Left kidney (tissue), 2 donors: ENCODE data around the gene IGFBP6. TPM values are rescaled to one million over a fixed set of nuclear protein-coding genes. Genes with fewer than 3 reads are reported as not detected.
"Not testable (repeated sequence)": the region's sequence is repeated elsewhere in the genome, so short reads cannot be mapped to it uniquely, and the experiment has no call there.

Experiments
- DNase-seq: peaks from one replicate; pipeline ENCODE4 v3.0.0-alpha.2; 2013
- polyA plus RNA-seq: library from polyadenylated mRNA; unstranded; fragments of 120-200 nt; gene quantifications from one replicate; pipeline ENCODE4 v1.2.1, GENCODE V29; 2013; ENCODE audit not compliant: insufficient read length

Gene IGFBP6
- polyA plus RNA-seq, 1 donor = 10.5 TPM

DNA sequence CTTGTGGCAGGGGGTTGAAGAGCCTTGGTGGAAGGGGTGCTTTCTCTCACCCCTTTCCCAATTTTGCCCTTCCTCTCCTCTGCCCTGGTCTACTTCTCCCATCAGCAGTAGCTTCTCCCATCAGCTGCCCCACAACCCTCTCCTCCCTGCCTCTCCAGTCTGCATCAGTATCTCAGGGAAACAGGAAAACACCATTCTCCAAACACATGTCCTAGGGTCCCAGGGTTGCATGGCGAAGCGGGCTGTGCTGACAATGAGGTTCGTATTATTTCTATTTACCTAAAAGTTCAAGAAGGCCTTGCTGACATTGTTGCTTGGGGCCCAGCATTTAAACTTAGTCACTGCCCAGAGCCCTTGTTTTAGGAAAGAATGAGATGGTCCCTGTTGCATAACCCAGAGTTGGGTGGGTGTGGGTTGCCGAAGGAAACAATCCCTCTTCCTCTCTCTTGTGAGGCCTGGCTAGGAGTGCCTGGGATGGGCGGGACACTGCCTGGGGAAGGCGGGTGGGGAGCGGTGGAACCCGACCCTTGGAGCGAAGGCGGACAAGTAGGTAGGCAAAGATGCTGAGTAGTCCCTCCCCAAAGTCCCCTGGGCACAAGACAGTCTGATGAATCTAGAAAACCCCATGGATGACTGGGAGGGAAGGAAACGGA, 1.3 kb upstream of the IGFBP6 start:
- DNase-seq = no peak

- DNase-seq = no peak
Observed at GRCh38 chr12:53096759-53097158, 708 bp upstream of the IGFBP6 start.

- DNase-seq = peak; percentile 43
Observed at GRCh38 chr12:53097207-53097563, 282 bp upstream of the IGFBP6 start.

- no peak for DNase-seq
Observed at GRCh38 chr12:53098354-53098981, 1.0 kb downstream of the IGFBP6 start.

- peak; percentile 85 for DNase-seq
Observed at GRCh38 chr12:53099071-53099882, 1.8 kb downstream of the IGFBP6 start.

DNA sequence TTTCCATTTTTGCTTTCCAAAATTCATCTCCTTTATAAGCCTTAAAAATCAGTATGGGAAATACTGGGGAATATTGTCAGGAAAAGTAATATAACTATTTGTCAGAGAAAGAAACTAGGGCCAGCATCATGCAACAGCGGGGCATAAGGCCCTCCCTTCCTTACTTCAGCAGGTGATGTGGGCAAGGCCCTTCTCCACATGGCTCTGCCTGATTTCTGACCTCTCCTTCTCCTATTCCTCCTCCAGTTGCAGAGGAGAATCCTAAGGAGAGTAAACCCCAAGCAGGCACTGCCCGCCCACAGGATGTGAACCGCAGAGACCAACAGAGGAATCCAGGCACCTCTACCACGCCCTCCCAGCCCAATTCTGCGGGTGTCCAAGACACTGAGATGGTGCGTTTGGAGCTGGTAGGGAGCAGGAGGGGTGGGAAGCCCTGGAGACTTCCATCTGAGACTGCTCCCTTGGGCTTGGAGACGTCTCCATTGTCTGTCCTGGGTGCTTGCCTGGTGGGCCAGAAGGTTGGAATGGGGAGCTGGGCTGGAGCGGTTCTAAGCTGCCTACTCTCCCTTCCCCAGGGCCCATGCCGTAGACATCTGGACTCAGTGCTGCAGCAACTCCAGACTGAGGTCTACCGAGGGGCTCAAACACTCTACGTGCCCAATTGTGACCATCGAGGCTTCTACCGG, 3.1 kb downstream of the IGFBP6 start:
- DNase-seq = no peak

- DNase-seq = no peak
Observed at GRCh38 chr12:53101266-53101665, 3.8 kb downstream of the IGFBP6 start.

GRCh38 chr12:53101931-53102781, 4.7 kb downstream of the IGFBP6 start:
- DNase-seq = no peak

DNA sequence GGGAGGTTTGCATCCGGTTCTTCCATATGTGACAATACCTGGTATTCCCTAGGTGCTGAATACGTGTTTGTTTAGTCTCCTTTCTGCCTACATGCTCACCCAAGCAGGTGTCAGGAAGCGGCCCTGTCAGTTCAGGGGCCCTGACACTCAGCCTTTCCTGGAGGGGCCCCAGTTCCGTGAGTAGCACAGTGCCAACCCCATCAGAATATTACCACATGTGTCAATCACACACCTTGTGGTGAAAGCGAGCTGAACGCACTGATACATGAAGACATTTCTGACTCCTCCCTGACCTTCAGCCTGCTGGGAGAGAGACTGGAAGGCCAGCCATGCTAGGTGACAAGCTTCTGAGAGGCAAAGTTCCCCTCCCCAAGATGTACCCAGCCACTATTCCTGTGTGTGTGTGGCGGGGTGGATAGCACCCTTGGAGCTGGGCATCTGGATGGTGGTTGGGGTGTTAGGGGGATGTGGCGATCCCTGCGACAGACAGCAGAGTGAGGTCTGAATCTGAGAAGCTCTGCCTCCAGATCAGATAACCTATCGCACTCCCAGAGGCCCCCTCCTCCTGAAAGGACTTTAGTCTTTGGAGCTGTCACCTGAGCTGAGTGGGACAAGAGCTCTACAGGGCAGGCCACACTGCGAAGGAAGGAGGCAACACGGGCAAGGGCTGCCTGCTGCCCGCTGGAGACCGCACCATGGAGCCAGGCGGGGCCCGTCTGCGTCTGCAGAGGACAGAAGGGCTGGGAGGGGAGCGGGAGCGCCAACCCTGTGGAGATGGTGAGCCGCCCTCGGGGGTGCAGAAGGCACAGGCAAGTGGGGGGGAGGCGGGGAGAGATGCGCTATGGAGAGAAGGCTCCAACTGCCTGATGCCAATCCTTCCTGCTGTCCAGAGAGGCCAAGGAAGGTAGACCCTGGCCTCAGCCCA, 5.7 kb downstream of the IGFBP6 start, which contains the start of gene SOAT2:
TSS of gene SOAT2 (plus strand) at position 604 of the 925 bp plus-strand sequence. CDS start at position 696, 92 bp downstream.
- no peak for DNase-seq

GRCh38 chr12:53103860-53104305, 6.4 kb downstream of the IGFBP6 start:
- DNase-seq = no peak

DNA sequence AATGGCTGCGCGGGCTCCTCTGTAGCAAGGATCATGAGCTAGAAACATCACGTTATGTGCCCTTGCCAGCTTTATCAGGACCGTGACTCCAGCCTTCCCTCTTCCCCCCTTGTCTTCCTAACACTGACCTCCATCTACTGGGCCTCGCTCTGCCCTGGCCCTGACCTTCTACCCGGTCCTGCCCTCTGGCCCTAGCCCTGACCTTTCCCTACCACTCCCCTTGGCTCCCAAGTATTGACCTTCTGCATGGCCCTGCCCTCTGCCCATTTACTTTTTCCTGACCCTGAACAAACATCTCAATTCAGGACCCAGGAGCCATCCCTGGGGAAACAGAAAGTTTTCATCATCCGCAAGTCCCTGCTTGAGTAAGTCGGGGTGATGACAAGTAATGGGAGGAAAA, 7.8 kb downstream of the IGFBP6 start:
- DNase-seq = no peak

- no peak for DNase-seq
Observed at GRCh38 chr12:53105712-53106439, 8.4 kb downstream of the IGFBP6 start.

- DNase-seq = no peak
Observed at GRCh38 chr12:53107122-53107521, 9.7 kb downstream of the IGFBP6 start.

- not testable (repeated sequence) for DNase-seq
Observed at GRCh38 chr12:53112431-53112830, 15.0 kb downstream of the IGFBP6 start.

- no peak for DNase-seq
Observed at GRCh38 chr12:53113136-53113705, 15.8 kb downstream of the IGFBP6 start.

- no peak for DNase-seq
Observed at GRCh38 chr12:53113951-53114350, 16.5 kb downstream of the IGFBP6 start.

DNA sequence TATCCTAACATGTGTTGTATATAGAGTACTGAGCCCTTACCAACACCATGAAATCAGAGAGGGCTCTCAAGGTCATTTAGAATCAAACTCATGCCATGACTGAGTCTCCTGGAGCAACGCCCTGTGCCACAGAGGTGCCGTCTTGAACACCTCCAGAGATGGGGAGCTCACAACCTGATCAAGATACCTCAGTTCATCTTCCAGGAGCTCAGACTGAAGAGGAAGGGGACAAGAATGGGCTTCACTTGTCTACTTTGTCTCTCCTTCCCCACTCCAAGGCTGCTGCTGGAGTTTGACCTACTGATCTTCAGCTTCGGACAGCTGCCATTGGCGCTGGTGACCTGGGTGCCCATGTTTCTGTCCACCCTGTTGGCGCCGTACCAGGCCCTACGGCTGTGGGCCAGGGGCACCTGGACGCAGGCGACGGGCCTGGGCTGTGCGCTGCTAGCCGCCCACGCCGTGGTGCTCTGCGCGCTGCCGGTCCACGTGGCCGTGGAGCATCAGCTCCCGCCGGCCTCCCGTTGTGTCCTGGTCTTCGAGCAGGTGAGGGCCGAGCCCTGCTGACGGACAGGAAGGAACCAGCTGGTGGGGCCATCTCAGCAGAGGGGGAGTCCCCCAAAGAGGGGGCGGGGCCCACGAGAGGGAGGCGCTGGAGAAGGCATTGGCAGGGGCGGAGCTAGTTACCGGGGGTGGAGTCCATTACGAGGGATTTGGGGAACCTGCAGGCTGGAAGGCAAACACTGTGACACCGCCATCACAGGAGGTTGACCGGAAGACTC, 17.8 kb downstream of the IGFBP6 start:
- DNase-seq = no peak

- DNase-seq = no peak
Observed at GRCh38 chr12:53115891-53116648, 18.6 kb downstream of the IGFBP6 start.
